Tibial nerve (tissue), 4 donors: ENCODE data around the gene CCDC148. TPM values are rescaled to one million over a fixed set of nuclear protein-coding genes. Genes with fewer than 3 reads are reported as not detected.
"Not testable (repeated sequence)": the region's sequence is repeated elsewhere in the genome, so short reads cannot be mapped to it uniquely, and the experiment has no call there.

ENCODE experiments used
- DNase-seq, 2 donors: peaks; one replicate each; pipeline ENCODE4 v3.0.0-alpha.2; 2019; ENCODE audit warnings: low spot score in 2 of 2
- H3K27ac ChIP-seq, 4 donors: fragments of 200-600 bp; sonication (generic) in 3 of 4; one replicate each; pipeline ENCODE4 v1.5.1; 2017 to 2019; ENCODE audit warnings: mild to moderate bottlenecking in 1 of 4
- H3K27me3 ChIP-seq, 2 donors: fragments of 200-600 bp; sonication (generic) in 1 of 2; one replicate each; pipeline versions ENCODE4 v1.5.1 to v1.6.0; 2017 to 2019
- H3K36me3 ChIP-seq, 3 donors: fragments of 200-600 bp; sonication (generic); one replicate each; pipeline ENCODE4 v1.5.1; 2018 to 2019
- H3K4me1 ChIP-seq, 4 donors: fragments of 200-600 bp; sonication (generic) in 3 of 4; one replicate each; pipeline ENCODE4 v1.5.1; 2017 to 2019
- H3K4me3 ChIP-seq, 4 donors: fragments of 200-600 bp; sonication (generic) in 3 of 4; one replicate each; pipeline ENCODE4 v1.5.1; 2017 to 2019; ENCODE audit warnings: mild to moderate bottlenecking in 1 of 4, moderate library complexity in 1 of 4
- H3K9me3 ChIP-seq, 4 donors: fragments of 200-600 bp; sonication (generic) in 3 of 4; one replicate each; pipeline ENCODE4 v1.5.1; 2017 to 2019
- CTCF ChIP-seq, 5 experiments: fragments of 200-600 bp in 3 of 5; fragments of 450-650 bp in 2 of 5; sonication (generic) in 3 of 5; IDR thresholded peaks; one replicate each; pipeline ENCODE4 v1.5.1; 2016 to 2019; ENCODE audit warnings: antibody characterized with exemption in 5 of 5, mild to moderate bottlenecking in 3 of 5, moderate library complexity in 2 of 5
- EP300 ChIP-seq, 2 donors: sonication (generic); formaldehyde crosslinking; IDR thresholded peaks; one replicate each; pipeline ENCODE4 v1.6.1; 2017; ENCODE audit warnings: antibody characterized with exemption in 2 of 2, mild to moderate bottlenecking in 1 of 2
- POLR2A ChIP-seq, 2 donors: fragments of 450-650 bp; IDR thresholded peaks; one replicate each; pipeline ENCODE4 v1.6.1; 2017; ENCODE audit warnings: antibody characterized with exemption in 2 of 2, mild to moderate bottlenecking in 2 of 2, moderate library complexity in 2 of 2
- WGBS, 2 donors: methylation state at CpG; one replicate each; pipeline ENCODE4 v1.1.5; 2018; 5-methylcytosine and 5-hydroxymethylcytosine counted together
- total RNA-seq, 4 donors: library from RNA; depleted of rRNA; stranded (reverse); fragments of >200 nt; gene quantifications; one replicate each; pipeline ENCODE4 v1.1.0, GENCODE V29; 2016

Gene CCDC148
- total RNA-seq, 4 donors from 2014 or later = 0.30 to 2.5 (median 1.9) TPM

- TF ChIP-seq CTCF (IDR thresholded peaks at IDR 0.05) = no peak
- no peak for TF ChIP-seq EP300 (IDR thresholded peaks at IDR 0.05)
- TF ChIP-seq POLR2A (IDR thresholded peaks at IDR 0.05) = no peak
- Histone ChIP-seq H3K27ac (no peak overlapping the region), H3K27me3 (no peaks in the 10 kb centered on the region), H3K4me3 (no peak overlapping the region), H3K36me3 (no peaks in the 10 kb centered on the region), H3K9me3 (peaks cover 0 to 3% (median 0%) of the 10 kb centered on the region in 4 donors), H3K4me1 (no peaks in the 10 kb centered on the region)
- DNase-seq = no peak
- WGBS, 2 donors = 22 to 38% methylated on average over 1 of the region's 1 CpG
Observed at GRCh38 chr2:158315000-158315399, 141.6 kb downstream of the CCDC148 start.

GRCh38 chr2:158313734-158314133 is 142.8 kb downstream of the CCDC148 start:
- H3K36me3 ChIP-seq = no peaks in the 10 kb centered on the region
- H3K27me3 ChIP-seq = no peaks in the 10 kb centered on the region
- peaks cover 0 to 3% (median 0%) of the 10 kb centered on the region in 4 donors for H3K9me3 ChIP-seq
- 84 to 86% methylated on average over 2 of the region's 2 CpGs for WGBS, 2 donors
- no peak for DNase-seq
- no peak overlapping the region for H3K4me3 ChIP-seq
- no peaks in the 10 kb centered on the region for H3K4me1 ChIP-seq
- H3K27ac ChIP-seq = no peak overlapping the region
- TF ChIP-seq POLR2A (IDR thresholded peaks at IDR 0.05) = no peak
- TF ChIP-seq CTCF (IDR thresholded peaks at IDR 0.05) = no peak
- TF ChIP-seq EP300 (IDR thresholded peaks at IDR 0.05) = no peak

GRCh38 chr2:158312981-158313380 is 143.6 kb downstream of the CCDC148 start:
- Histone ChIP-seq H3K27me3 (no peaks in the 10 kb centered on the region), H3K36me3 (no peaks in the 10 kb centered on the region), H3K4me3 (no peak overlapping the region), H3K4me1 (no peaks in the 10 kb centered on the region), H3K9me3 (peaks cover 0 to 3% (median 0%) of the 10 kb centered on the region in 4 donors), H3K27ac (no peak overlapping the region)
- DNase-seq = no peak
- TF ChIP-seq CTCF (IDR thresholded peaks at IDR 0.05) (no peak), POLR2A (IDR thresholded peaks at IDR 0.05) (no peak), EP300 (IDR thresholded peaks at IDR 0.05) (no peak)
- WGBS, 2 donors = 82% methylated on average over 1 of the region's 1 CpG

GRCh38 chr2:158310407-158310806 is 146.1 kb downstream of the CCDC148 start:
- not testable (repeated sequence) for H3K4me3 ChIP-seq, H3K27ac ChIP-seq, H3K4me1 ChIP-seq, H3K27me3 ChIP-seq, DNase-seq, H3K9me3 ChIP-seq, H3K36me3 ChIP-seq
- WGBS, 2 donors = 87 to 97% methylated on average over 26 to 27 of the region's 27 CpGs

GRCh38 chr2:158305501-158305900 is 151.1 kb downstream of the CCDC148 start:
- TF ChIP-seq EP300 (IDR thresholded peaks at IDR 0.05) (no peak), CTCF (IDR thresholded peaks at IDR 0.05) (no peak), POLR2A (IDR thresholded peaks at IDR 0.05) (no peak)
- Histone ChIP-seq H3K27me3 (no peaks in the 10 kb centered on the region), H3K36me3 (no peaks in the 10 kb centered on the region)

GRCh38 chr2:158300394-158300793 is 156.2 kb downstream of the CCDC148 start:
- 58 to 59% methylated on average over 2 of the region's 2 CpGs for WGBS, 2 donors
- no peak overlapping the region for H3K27ac ChIP-seq

More at GRCh38 chr2:158305501-158305900, 151.1 kb downstream of the CCDC148 start:
- Histone ChIP-seq H3K9me3 (no peaks in the 10 kb centered on the region), H3K4me3 (no peak overlapping the region), H3K4me1 (no peaks in the 10 kb centered on the region), H3K27ac (no peak overlapping the region)
- no peak for DNase-seq
- 94 to 95% methylated on average over 2 of the region's 2 CpGs for WGBS, 2 donors

More at GRCh38 chr2:158300394-158300793, 156.2 kb downstream of the CCDC148 start:
- no peaks in the 10 kb centered on the region for H3K27me3 ChIP-seq
- H3K4me1 ChIP-seq = no peaks in the 10 kb centered on the region
- H3K36me3 ChIP-seq = no peaks in the 10 kb centered on the region
- no peak overlapping the region for H3K4me3 ChIP-seq
- DNase-seq = no peak
- H3K9me3 ChIP-seq = peaks cover 0 to 13% (median 6%) of the 10 kb centered on the region in 4 donors
- no peak for TF ChIP-seq POLR2A (IDR thresholded peaks at IDR 0.05)
- TF ChIP-seq CTCF (IDR thresholded peaks at IDR 0.05) = no peak
- TF ChIP-seq EP300 (IDR thresholded peaks at IDR 0.05) = no peak
